Measurements from ENCODE around the gene GNA12. TPM values are rescaled to one million over a fixed set of nuclear protein-coding genes. Genes with fewer than 3 reads are reported as not detected.

GNA12 gene
- total RNA-seq, 2 donors from 2014 or later = 12.2 to 17.5 TPM

GRCh38 chr7:2838873-2839578 lies 5.1 kb downstream of the GNA12 start:
- 83 to 88% methylated on average over 13 of the region's 13 CpGs for WGBS, 2 donors
- H3K27ac ChIP-seq = no peak overlapping the region
- ATAC-seq (no peak), DNase-seq (no peak)
- no peak overlapping the region for H3K4me3 ChIP-seq
- H3K9me3 ChIP-seq = no peaks in the 10 kb centered on the region
- no peaks in the 10 kb centered on the region for H3K27me3 ChIP-seq
- H3K36me3 ChIP-seq (replicated peaks in 1 of 2; ENCODE audit: insufficient read depth in 1 of 2, low read depth in 2 of 2) = no peaks in the 10 kb centered on the region
- no peak for TF ChIP-seq CTCF (IDR thresholded peaks at IDR 0.05)
- no peak for TF ChIP-seq POLR2A (IDR thresholded peaks at IDR 0.05)
- H3K4me1 ChIP-seq = peaks cover 16% of the 10 kb centered on the region
- intact Hi-C loops (cut with DNase I) = no loop called here

- no peak overlapping the region for H3K27ac ChIP-seq
- no peaks in the 10 kb centered on the region for H3K9me3 ChIP-seq
- TF ChIP-seq CTCF (IDR thresholded peaks at IDR 0.05) (no peak), POLR2A (IDR thresholded peaks at IDR 0.05) (no peak)
- intact Hi-C loops (cut with DNase I) = no loop called here
- no peak for ATAC-seq
- H3K27me3 ChIP-seq = no peaks in the 10 kb centered on the region
- no peak overlapping the region for H3K4me3 ChIP-seq
- WGBS, 2 donors = 90% methylated on average over 3 of the region's 3 CpGs
- peaks cover 14% of the 10 kb centered on the region for H3K4me1 ChIP-seq
- DNase-seq = no peak
- no peaks in the 10 kb centered on the region for H3K36me3 ChIP-seq (replicated peaks in 1 of 2; ENCODE audit: insufficient read depth in 1 of 2, low read depth in 2 of 2)
Measured at GRCh38 chr7:2838451-2838850, 5.7 kb downstream of the GNA12 start.

- H3K27ac ChIP-seq = no peak overlapping the region
Measured at GRCh38 chr7:2837496-2837895, 6.6 kb downstream of the GNA12 start.

GRCh38 chr7:2834748-2835441 lies 9.2 kb downstream of the GNA12 start:
- H3K4me3 ChIP-seq = no peak overlapping the region
- ATAC-seq = no peak

More at GRCh38 chr7:2837496-2837895, 6.6 kb downstream of the GNA12 start:
- TF ChIP-seq POLR2A (IDR thresholded peaks at IDR 0.05) = no peak
- no peak for TF ChIP-seq CTCF (IDR thresholded peaks at IDR 0.05)
- intact Hi-C loops (cut with DNase I) = no loop called here
- no peak overlapping the region for H3K4me3 ChIP-seq
- 68 to 73% methylated on average over 3 of the region's 3 CpGs for WGBS, 2 donors
- H3K27me3 ChIP-seq = no peaks in the 10 kb centered on the region
- no peak for DNase-seq
- H3K9me3 ChIP-seq = no peaks in the 10 kb centered on the region
- peaks cover 5% of the 10 kb centered on the region for H3K4me1 ChIP-seq
- H3K36me3 ChIP-seq (replicated peaks in 1 of 2; ENCODE audit: insufficient read depth in 1 of 2, low read depth in 2 of 2) = no peaks in the 10 kb centered on the region
- ATAC-seq = no peak

More at GRCh38 chr7:2834748-2835441, 9.2 kb downstream of the GNA12 start:
- intact Hi-C loops (cut with DNase I) = no loop called here
- H3K4me1 ChIP-seq = peaks cover 8% of the 10 kb centered on the region
- no peak overlapping the region for H3K27ac ChIP-seq
- TF ChIP-seq POLR2A (IDR thresholded peaks at IDR 0.05) (no peak), CTCF (IDR thresholded peaks at IDR 0.05) (no peak)
- no peaks in the 10 kb centered on the region for H3K36me3 ChIP-seq (replicated peaks in 1 of 2; ENCODE audit: insufficient read depth in 1 of 2, low read depth in 2 of 2)
- no peaks in the 10 kb centered on the region for H3K27me3 ChIP-seq
- H3K9me3 ChIP-seq = no peaks in the 10 kb centered on the region
- WGBS, 2 donors = 83 to 89% methylated on average over 17 of the region's 17 CpGs
- no peak for DNase-seq
